Stimulated activated CD4-positive, alpha-beta T cell treated with anti-CD3 and anti-CD28 coated beads, Interleukin-4, amount 100 ng/mL, for 1 hour (primary cell): Measurements from ENCODE around the gene RIPOR3.
"Not testable (repeated sequence)": the region's sequence is repeated elsewhere in the genome, so short reads cannot be mapped to it uniquely, and the experiment has no call there.

Experiments used
- DNase-seq: peaks from one replicate; pipeline ENCODE4 v3.0.0-alpha.2; 2020

Gene RIPOR3

GRCh38 chr20:50629670-50630045 lies 61.7 kb downstream of the RIPOR3 start:
- DNase-seq = no peak

DNA sequence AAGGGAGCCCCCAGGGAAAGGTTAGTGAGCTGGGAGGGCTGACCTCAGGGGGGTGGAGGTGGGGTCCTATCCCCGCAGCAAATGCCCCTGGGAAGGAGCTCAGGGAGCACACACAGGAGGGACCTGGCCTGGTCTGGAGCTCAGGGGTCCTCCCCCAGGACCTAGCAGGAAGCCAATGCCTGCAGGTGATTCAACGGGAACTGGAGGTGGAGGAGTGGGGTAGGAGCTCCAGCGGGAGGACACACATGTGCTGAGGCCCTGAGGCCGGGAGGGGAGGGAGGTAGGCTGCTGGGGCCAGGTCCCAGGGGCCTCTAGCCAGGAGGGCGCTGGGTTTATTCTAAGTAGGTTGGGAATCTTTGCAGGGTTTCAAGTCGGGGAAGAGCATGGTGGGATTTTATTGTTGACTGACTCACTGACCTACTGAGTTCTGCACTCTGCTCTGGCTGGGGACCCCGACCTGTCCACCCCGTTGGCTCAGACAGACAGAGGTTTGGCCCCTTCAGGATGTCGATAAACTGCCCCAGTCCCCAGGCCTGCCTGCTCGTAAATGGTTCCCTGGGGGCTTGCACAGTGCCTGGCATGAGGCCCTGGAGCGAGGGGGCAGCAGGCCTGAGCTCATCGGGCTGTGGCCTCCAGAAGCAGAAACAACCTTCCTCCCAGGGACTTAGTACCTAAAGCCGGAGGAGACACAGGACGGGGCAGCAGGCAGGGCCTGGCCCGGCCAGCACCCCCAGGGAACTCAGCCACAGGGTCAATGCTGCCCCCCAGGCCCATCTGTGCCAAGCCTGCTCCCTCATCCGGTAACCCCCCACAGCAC lies 62.3 kb downstream of the RIPOR3 start:
- DNase-seq = no peak

DNA sequence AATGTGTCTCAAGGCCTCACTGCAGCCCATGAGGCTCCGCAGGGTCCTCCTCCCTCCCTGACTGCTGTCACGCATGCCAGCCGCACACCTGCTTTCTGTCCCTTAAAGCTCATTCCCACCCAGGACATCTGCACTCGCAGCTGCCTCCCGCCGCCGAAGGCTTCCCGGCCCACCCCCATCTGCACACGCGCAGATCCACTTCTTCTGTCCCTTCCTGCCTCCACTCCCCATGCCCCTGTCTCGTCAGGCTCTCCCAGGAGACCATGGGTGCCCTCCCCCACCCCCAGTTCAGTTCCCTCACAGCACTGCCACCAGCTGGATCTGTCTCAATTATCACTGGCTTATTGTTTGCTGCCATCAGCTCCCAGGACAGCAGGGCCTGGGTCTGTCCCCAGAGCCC lies 63.0 kb downstream of the RIPOR3 start:
- no peak for DNase-seq

DNA sequence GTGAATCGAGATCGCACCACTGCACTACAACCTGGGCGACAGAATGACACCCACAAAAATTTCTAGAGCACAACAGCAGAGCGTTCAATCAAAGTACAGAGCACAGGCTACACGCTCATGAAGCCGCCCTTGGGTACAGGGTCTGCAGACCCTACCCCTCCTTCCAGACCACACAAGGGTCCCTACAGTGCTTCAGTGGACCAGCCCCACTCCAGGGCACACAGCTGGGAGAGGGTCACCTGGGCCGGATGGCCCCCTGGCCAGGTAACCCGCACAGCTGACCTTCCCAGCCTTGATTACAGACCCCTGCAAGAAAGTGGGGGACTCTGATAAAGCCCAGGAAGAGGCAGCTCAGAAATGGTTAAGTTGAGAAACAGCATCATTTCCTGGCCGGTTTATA lies 63.6 kb downstream of the RIPOR3 start:
- no peak for DNase-seq

GRCh38 chr20:50625986-50626677 lies 65.2 kb downstream of the RIPOR3 start:
- DNase-seq = peak; percentile 20

GRCh38 chr20:50624351-50625016 lies 66.9 kb downstream of the RIPOR3 start:
- DNase-seq = no peak

DNA sequence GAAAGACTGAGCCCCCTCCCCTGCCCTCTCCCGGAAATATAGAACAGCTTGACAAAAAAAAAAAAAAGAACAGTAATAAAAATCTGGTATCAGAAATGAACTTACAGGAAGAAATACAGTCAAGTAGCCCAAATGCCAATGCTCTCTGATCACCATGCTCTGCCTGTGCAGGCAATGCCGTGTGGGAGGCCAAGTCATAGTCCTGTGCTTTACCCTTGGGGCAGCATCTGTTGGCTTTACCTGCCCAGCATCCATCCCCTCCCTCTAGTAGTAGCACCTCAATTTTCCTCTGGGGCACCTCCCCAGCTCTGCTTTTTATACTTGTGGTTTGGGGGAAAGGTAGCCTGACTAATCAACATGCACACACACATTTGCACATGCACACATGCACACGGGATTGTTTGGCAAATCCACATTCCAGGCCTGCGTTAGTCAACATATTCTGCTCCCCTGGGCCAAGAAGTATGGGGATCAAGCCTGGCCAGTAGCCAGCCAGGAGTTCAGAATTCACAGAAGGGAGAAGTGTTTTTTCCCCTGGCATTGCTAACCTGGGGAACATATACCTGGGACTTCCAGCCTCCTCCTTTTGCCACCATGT lies 70.2 kb downstream of the RIPOR3 start:
- no peak for DNase-seq

DNA sequence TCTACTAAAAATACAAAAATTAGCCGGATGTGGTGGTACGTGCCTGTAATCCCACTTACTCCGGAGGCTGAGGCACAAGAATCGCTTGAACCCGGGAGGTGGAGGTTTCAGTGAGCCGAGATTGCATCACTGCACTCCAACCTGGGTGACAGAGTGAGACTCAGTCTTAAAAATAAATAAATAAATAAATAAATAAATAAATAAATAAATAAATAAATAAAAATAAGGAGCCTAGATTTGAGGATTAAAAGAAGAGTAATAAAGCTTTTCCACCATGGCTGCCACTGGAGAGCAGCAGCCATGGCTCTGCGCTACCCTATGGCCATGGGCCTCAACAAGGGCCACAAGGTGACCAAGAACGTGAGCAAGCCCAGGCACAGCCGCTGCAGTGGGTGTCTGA lies 70.9 kb downstream of the RIPOR3 start:
- not testable (repeated sequence) for DNase-seq

GRCh38 chr20:50618537-50618936 lies 72.8 kb downstream of the RIPOR3 start:
- no peak for DNase-seq

DNA sequence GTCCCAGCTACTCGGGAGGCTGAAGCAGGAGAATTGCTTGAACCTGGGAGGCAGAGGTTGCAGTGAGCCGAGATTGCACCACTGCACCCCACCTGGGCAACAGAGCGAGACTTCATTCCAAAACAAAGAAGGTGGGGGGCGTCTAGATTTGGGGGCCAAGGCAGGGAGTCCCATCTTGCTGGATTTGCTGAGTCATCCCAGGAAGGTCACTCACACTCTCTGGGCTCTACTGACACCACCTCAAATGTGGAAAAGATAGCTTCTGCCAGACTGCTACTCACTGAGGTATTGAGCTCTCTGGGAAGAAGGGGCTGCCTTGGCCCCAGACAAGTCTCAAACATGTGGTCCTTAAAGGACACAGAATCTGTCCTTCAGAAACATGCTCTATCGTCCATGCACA lies 74.3 kb downstream of the RIPOR3 start:
- no peak for DNase-seq

DNA sequence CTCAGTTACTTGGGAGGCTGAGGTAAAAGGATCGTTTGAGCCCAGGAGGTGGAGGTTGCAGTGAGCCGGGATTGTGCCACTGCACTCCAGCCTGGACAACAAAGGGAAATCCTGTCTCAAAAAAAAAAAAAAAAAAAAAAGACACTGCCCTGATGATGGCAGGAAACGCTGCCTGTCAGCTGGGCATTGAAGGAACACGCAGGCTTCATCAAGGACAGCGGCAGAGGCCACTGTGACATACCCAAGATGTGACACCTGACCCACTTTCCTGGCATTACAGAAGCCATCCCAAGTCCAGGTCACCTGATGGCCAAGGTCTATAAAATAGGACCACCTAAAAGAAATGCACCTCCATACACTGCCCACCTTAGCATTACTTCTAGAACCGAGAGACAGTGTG lies 75.9 kb downstream of the RIPOR3 start:
- DNase-seq = no peak

DNA sequence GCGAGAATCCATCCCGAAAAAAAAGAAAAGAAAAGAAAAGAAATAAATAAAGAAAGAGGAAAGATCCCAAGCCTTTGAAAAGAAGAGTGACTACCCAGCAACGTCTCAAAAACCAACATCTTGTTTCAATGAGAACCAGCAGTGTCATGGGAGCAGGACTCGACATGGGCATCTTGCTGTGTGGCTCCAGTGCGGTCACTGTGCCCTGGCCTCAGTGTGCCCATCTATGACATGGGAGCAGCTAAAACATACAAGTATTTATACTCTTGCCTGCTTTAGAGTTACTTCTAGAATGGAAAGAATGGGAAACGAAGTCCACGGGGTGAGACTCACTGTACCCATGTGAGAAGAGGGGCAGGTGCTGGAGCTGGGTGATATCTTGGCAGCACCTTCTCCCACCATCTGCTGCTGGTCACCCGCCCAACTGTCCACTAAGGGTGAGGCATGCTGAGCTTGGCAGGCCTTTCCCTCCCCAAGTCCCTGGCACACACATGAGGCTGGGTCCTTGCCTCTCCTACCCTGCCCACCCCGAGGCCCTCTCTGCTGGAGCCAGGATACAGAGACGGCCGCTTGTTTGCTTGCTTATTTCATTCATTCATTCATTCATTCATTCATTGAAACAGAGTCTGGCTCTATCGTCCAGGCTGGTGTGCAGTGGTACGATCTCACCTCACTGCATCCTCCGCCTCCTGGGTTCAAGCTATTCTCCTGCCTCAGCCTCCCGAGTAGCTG lies 77.7 kb downstream of the RIPOR3 start:
- DNase-seq = no peak

GRCh38 chr20:50611128-50611810 lies 80.1 kb downstream of the RIPOR3 start:
- no peak for DNase-seq

- no peak for DNase-seq
Measured at GRCh38 chr20:50610212-50610718, 81.1 kb downstream of the RIPOR3 start.

GRCh38 chr20:50609438-50609989 lies 81.8 kb downstream of the RIPOR3 start:
- no peak for DNase-seq

DNA sequence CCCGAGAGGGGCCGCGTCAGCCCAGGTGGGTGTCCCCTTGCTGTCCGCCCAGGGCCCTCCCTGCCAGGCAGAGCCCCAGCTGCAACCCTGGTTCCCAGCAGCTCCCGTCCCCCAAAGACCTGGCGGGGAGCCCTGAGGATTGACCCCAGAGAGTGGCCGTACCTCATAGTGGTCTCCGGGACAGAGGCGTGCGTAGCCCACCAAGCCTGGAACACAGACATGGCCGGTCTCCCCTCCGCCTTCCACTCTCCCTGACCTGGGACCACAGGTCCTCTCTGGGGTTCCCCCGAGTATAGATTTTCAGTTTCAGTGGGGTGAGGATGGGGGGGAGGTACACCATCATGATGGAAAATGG lies 82.6 kb downstream of the RIPOR3 start:
- no peak for DNase-seq

DNA sequence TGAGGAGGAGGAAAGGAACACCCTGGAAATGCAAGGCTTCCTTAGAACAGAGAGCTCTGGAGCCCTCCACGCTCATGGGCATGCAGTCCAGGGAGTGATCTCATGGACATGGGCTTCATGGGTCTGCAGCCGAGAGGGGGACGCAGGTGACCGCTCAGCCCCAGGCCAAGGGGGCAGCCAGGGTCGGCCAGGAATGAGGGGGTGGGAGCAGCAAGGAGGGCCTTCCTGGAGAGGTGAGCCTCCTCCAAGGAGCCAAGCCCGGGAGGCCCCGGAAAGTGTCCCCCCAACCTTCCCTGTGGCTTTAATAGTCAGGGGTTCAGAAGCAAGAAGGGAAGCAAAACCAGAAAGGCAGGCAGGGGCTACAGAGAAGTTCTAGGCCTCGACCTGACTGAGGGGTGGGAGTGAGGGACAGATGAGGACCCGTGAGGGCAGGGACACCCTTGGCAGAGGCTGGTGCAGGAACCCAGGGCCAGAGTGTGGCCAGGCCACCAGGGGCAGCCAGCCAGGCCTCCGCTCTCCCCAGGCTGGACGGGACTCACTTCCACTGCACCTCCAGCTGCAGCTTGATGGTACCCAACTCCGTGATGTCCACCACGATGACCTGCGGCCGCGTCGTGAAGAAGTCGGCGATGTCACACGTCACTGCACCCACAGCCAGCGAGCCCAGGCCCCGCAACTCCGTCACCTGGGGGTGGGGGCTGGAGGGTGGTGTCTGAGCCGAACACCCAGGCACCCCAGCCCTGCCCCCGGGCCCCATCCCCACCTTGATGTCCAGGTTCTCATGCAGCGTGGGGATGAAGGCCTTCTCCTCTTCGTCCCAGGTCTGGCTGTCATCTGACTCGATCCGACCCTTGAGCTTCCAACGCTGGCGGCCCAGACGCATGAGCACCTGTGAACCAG lies 83.2 kb downstream of the RIPOR3 start:
- DNase-seq = no peak

- no peak for DNase-seq
Measured at GRCh38 chr20:50607436-50607835, 83.9 kb downstream of the RIPOR3 start.

GRCh38 chr20:50605136-50605535 lies 86.2 kb downstream of the RIPOR3 start:
- DNase-seq = no peak

DNA sequence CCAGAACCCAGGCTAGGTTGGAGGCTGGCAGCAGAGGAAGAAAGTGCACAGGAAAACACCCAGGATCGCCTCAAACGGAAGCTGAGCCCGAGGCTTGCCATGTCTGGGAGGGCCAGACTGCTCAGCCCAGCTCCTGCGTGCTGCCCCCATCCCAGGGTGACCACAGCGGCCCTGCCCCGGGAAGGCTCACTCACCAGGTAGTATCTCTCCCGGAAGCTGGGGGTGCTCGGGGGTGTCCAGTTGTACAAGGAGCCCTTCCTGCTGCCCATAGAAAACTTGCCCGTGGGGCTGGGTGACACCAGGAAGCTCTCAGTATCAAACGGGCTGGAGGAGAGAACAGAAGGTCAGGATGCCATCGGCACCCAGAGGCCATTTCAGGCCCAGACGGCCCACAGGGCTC lies 86.9 kb downstream of the RIPOR3 start:
- no peak for DNase-seq
